Psoas muscle (tissue), 8 donors: ENCODE data around the gene FIGLA. TPM values are rescaled to one million over a fixed set of nuclear protein-coding genes. Genes with fewer than 3 reads are reported as not detected.

Experiments
- ATAC-seq, 4 donors: fragments of 200-7000 bp; cut with Tn5 transposase; one replicate each; pipeline ENCODE4 v1.9.1; 2020; ENCODE audit warnings: moderate library complexity in 3 of 4, mild to moderate bottlenecking in 2 of 4
- DNase-seq, 2 donors: peaks; one replicate each; pipeline ENCODE4 v3.0.0-alpha.2; 2020
- H3K27ac ChIP-seq: fragments of 200-600 bp; one replicate; pipeline ENCODE4 v1.8.0; 2022
- H3K27me3 ChIP-seq, 3 donors: fragments of 200-600 bp in 1 of 3; one replicate each; pipeline versions ENCODE4 v1.6.1 to v1.8.0; 2013 to 2022; ENCODE audit warnings: low read length in 2 of 3, mild to moderate bottlenecking in 2 of 3, moderate library complexity in 1 of 3; ENCODE audit not compliant: insufficient read depth in 3 of 3
- H3K36me3 ChIP-seq, 2 donors: fragments of 200-600 bp in 1 of 2; one replicate each; pipeline versions ENCODE4 v1.6.1 to v1.8.0; 2013 to 2022; ENCODE audit warnings: low read depth in 1 of 2, mild to moderate bottlenecking in 1 of 2, moderate library complexity in 1 of 2; ENCODE audit not compliant: insufficient read depth in 1 of 2
- H3K4me1 ChIP-seq: fragments of 200-600 bp; one replicate; pipeline ENCODE4 v1.8.0; 2022
- H3K4me3 ChIP-seq: fragments of 200-600 bp; one replicate; pipeline ENCODE4 v1.8.0; 2022; ENCODE audit warnings: mild to moderate bottlenecking
- H3K9me3 ChIP-seq: fragments of 200-600 bp; one replicate; pipeline ENCODE4 v1.8.0; 2022
- CTCF ChIP-seq: fragments of 200-600 bp; IDR thresholded peaks from one replicate; pipeline ENCODE4 v1.8.0; 2022; ENCODE audit warnings: antibody characterized with exemption
- WGBS, 3 donors: extraction: QIAGEN DNeasy Blood & Tissue Kit; methylation state at CpG; one replicate each; pipeline versions ENCODE4 v1.1.6 to v1.1.7; 2013; 5-methylcytosine and 5-hydroxymethylcytosine counted together
- intact Hi-C, 2 donors: fragments of 100-400 bp; cut with DNase I; formaldehyde crosslinking; loops; one replicate each; pipeline versions ENCODE4 v1.11.0 to v1.14.2; 2022
- polyA plus RNA-seq, 3 donors: library from polyadenylated mRNA; stranded (reverse); fragments of 200-250 nt; gene quantifications; one replicate each; pipeline ENCODE4 v1.2.3, GENCODE V29; 2013
- total RNA-seq, 4 donors: library from RNA; stranded (reverse); fragmentation: NEBNext Ultra II Directional in 2 of 4; extraction: Animal tissue kit (Norgen Biotek cat#: 25700) in 2 of 4; gene quantifications; one replicate each; pipeline versions ENCODE4 v1.2.1 to v1.2.4, GENCODE V29; 2021 to 2023
- donor health status: healthy with polysubstance abuse.
- donor health status: DM: no; HTN: no; CAD: no; lungs with moderate emphysema.
- donor health status: Bipolar disorder and iron deficiency.
- donor health status: healthy.
- donor health status: DM: yes; HTN: yes; CAD: no.
- donor health status: DM: no; HTN: no; CAD: no.
- donor health status: DM: no; HTN: no; CAD: no.
- donor health status: DM: yes; HTN: yes; CAD: no.

Gene FIGLA
- total and polyA plus RNA-seq, 7 donors, result 0.12 to 0.21 TPM; not detected in 5

- WGBS, 3 donors, result 81 to 86% (median 85%) methylated on average over 2 of the region's 2 CpGs
Observed at GRCh38 chr2:70834106-70834505, 43.7 kb upstream of the FIGLA start.

GRCh38 chr2:70833246-70833645 lies 42.8 kb upstream of the FIGLA start:
- no peaks in the 10 kb centered on the region for H3K9me3 ChIP-seq
- no peak for DNase-seq
- H3K27ac ChIP-seq, result no peak overlapping the region
- H3K4me1 ChIP-seq, result no peaks in the 10 kb centered on the region
- no peak overlapping the region for H3K4me3 ChIP-seq
- no peak for ATAC-seq
- TF ChIP-seq CTCF, result no peak
- no peaks in the 10 kb centered on the region for H3K36me3 ChIP-seq
- H3K27me3 ChIP-seq, result peaks cover 0 to 6% (median 2%) of the 10 kb centered on the region in 3 donors
- intact Hi-C loops, result no loop called here
- WGBS, 3 donors, result 21 to 81% (median 76%) methylated on average over 1 of the region's 1 CpG

More at GRCh38 chr2:70834106-70834505, 43.7 kb upstream of the FIGLA start:
- Histone ChIP-seq H3K36me3 (no peaks in the 10 kb centered on the region), H3K4me3 (no peak overlapping the region), H3K27me3 (peaks cover 0 to 6% (median 2%) of the 10 kb centered on the region in 3 donors), H3K9me3 (no peaks in the 10 kb centered on the region), H3K27ac (no peak overlapping the region), H3K4me1 (no peaks in the 10 kb centered on the region)
- DNase-seq (no peak), ATAC-seq (no peak)
- intact Hi-C loops, result no loop called here
- no peak for TF ChIP-seq CTCF

GRCh38 chr2:70832386-70832785 lies 41.9 kb upstream of the FIGLA start:
- no peak for ATAC-seq
- no peak overlapping the region for H3K27ac ChIP-seq
- TF ChIP-seq CTCF, result no peak
- intact Hi-C loops, result no loop called here
- peaks cover 0 to 6% (median 2%) of the 10 kb centered on the region in 3 donors for H3K27me3 ChIP-seq
- H3K4me1 ChIP-seq, result no peaks in the 10 kb centered on the region
- 85 to 94% (median 91%) methylated on average over 2 of the region's 2 CpGs for WGBS, 3 donors
- H3K9me3 ChIP-seq, result no peaks in the 10 kb centered on the region
- no peak overlapping the region for H3K4me3 ChIP-seq
- no peak for DNase-seq
- no peaks in the 10 kb centered on the region for H3K36me3 ChIP-seq

DNA sequence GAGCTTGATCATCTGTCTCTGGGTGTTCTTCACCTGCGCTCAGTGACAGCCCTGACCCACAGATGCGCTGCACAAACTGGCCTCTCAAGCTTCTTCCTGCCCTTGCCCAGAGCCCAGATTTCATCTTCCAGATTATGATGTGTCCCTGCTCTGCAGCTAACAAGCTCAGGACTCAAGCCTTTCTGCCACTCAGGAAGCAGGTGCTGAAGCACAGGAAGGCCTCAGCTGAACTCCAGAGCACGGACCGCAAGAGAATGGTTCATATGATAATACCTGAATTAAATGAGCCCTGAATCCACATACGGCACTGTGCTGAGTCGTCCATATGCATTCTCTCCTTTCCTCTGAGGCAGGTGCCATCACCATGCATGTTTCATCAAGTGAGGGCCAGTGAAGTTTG lies 41.4 kb upstream of the FIGLA start:
- no peaks in the 10 kb centered on the region for H3K9me3 ChIP-seq
- H3K27me3 ChIP-seq, result peaks cover 0 to 6% (median 2%) of the 10 kb centered on the region in 3 donors
- no peaks in the 10 kb centered on the region for H3K4me1 ChIP-seq
- intact Hi-C loops, result no loop called here
- DNase-seq, result no peak
- ATAC-seq, result no peak
- 70 to 86% (median 71%) methylated on average over 6 of the region's 6 CpGs for WGBS, 3 donors
- H3K27ac ChIP-seq, result no peak overlapping the region
- H3K4me3 ChIP-seq, result no peak overlapping the region
- no peak for TF ChIP-seq CTCF
- no peaks in the 10 kb centered on the region for H3K36me3 ChIP-seq

- no peak for ATAC-seq
- 30 to 31% (median 31%) methylated on average over 5 of the region's 5 CpGs for WGBS, 3 donors
- no peak for DNase-seq
- TF ChIP-seq CTCF, result no peak
- no peaks in the 10 kb centered on the region for H3K9me3 ChIP-seq
- H3K27ac ChIP-seq, result no peak overlapping the region
- peaks cover 0 to 2% (median 2%) of the 10 kb centered on the region in 3 donors for H3K27me3 ChIP-seq
- no peak overlapping the region for H3K4me3 ChIP-seq
- no peaks in the 10 kb centered on the region for H3K4me1 ChIP-seq
- H3K36me3 ChIP-seq, result no peaks in the 10 kb centered on the region
- intact Hi-C loops, result no loop called here
Observed at GRCh38 chr2:70830366-70830765, 39.9 kb upstream of the FIGLA start.
